ENCODE data around the gene ASTN2.

- TF ChIP-seq POLR2AphosphoS5 (IDR thresholded peaks at IDR 0.05; ENCODE audit: low read depth, low read length) = no peak
- no peak for TF ChIP-seq REST (IDR thresholded peaks at IDR 0.05; ENCODE audit: insufficient read depth in 1 of 2, low read depth in 2 of 2, low read length in 2 of 2)
- TF ChIP-seq SIN3A (IDR thresholded peaks at IDR 0.05; ENCODE audit: borderline replicate concordance, insufficient read depth, low read length) = no peak
Measured at GRCh38 chr9:116990592-116990991, 424.3 kb downstream of the ASTN2 start.

Measured in PFSK-1 (cell line).